Endothelial cell of umbilical vein (primary cell): ENCODE measurements around the gene MAMDC4. TPM values are rescaled to one million over a fixed set of nuclear protein-coding genes. Genes with fewer than 3 reads are reported as not detected.

ENCODE experiments used
- BruUV-seq: library from RNA; stranded (reverse); fragments of 400-500 nt; replicated peaks from 2 replicates; lab custom pipeline; 2021; lab: Mats Ljungman, UMichigan
- CTCF ChIA-PET: fragments of 300-600, 350-600 bp; sonication (Branson Sonifier 250); formaldehyde crosslinking; loops from one replicate; lab custom pipeline; 2021; ENCODE audit warnings: antibody characterized with exemption, inconsistent platforms; lab: Charles Lee
- POLR2A ChIA-PET: fragments of 300-600, 350-600 bp; sonication (Branson Sonifier 250); formaldehyde crosslinking; loops from one replicate; lab custom pipeline; 2021; ENCODE audit warnings: antibody characterized with exemption, inconsistent platforms; lab: Charles Lee
- DNase-seq: peaks from one replicate; pipeline ENCODE4 v3.0.0-alpha.2; 2011; ENCODE audit warnings: low read depth, low spot score
- FAIRE-seq: peaks from 2 replicates; lab custom pipeline; 2011; peaks lifted over from hg19 to GRCh38; lab: Jason Lieb, UNC
- H2AFZ ChIP-seq: 2 replicates; pipeline ENCODE4 v1.6.0; 2012; ENCODE audit warnings: low read depth, low read length, control low read depth, inconsistent platforms
- H3K27ac ChIP-seq: 2 replicates; pipeline ENCODE4 v1.5.1; 2011; ENCODE audit warnings: low read depth, mild to moderate bottlenecking, control low read depth, low read length, moderate library complexity; ENCODE audit not compliant: insufficient read depth
- H3K27me3 ChIP-seq, 2 experiments: 2 replicates each; pipeline versions ENCODE4 v1.6.0 to v1.6.1; 2011; ENCODE audit warnings: low read length in 2 of 2, mixed read lengths in 1 of 2; ENCODE audit not compliant: control insufficient read depth in 2 of 2, insufficient read depth in 2 of 2
- H3K36me3 ChIP-seq, 2 experiments: 2 replicates in 1 of 2; 3 replicates in 1 of 2; pipeline ENCODE4 v1.5.1; 2011; ENCODE audit warnings: low read length in 2 of 2, mild to moderate bottlenecking in 1 of 2, moderate library complexity in 1 of 2; ENCODE audit not compliant: control insufficient read depth in 2 of 2, insufficient read depth in 2 of 2; ENCODE audit errors: extremely low read depth in 1 of 2
- H3K4me1 ChIP-seq: 3 replicates; pipeline ENCODE4 v1.5.1; 2011; ENCODE audit warnings: mild to moderate bottlenecking, low read length; ENCODE audit not compliant: control insufficient read depth, insufficient read depth; ENCODE audit errors: extremely low read depth
- H3K4me2 ChIP-seq: 2 replicates; pipeline ENCODE4 v1.6.1; 2011; ENCODE audit warnings: low read length, control low read depth, mixed read lengths; ENCODE audit not compliant: insufficient read depth
- H3K4me3 ChIP-seq, 3 experiments: fragments of 200-600 bp in 1 of 3; sonication (generic), shearing (Covaris generic) in 1 of 3; replicated peaks in 1 of 3; 2 replicates each; pipeline ENCODE4 v1.5.1; 2011 to 2016; ENCODE audit warnings: control low read depth in 3 of 3, low read length in 3 of 3, mild to moderate bottlenecking in 2 of 3, inconsistent platforms in 1 of 3, low read depth in 1 of 3, moderate library complexity in 1 of 3; ENCODE audit not compliant: insufficient read depth in 1 of 3
- H3K79me2 ChIP-seq: 2 replicates; pipeline ENCODE4 v1.6.0; 2012; ENCODE audit warnings: low read length, inconsistent platforms; ENCODE audit not compliant: control insufficient read depth, insufficient read depth
- H3K9ac ChIP-seq: replicated peaks from 2 replicates; pipeline ENCODE3; 2011; ENCODE audit warnings: low read length, control low read depth; ENCODE audit not compliant: insufficient read depth; ENCODE audit errors: extremely low read depth
- H3K9me1 ChIP-seq: replicated peaks from 3 replicates; pipeline ENCODE4 v1.6.0; 2011; ENCODE audit warnings: mild to moderate bottlenecking, low read length; ENCODE audit not compliant: control insufficient read depth, insufficient read depth; ENCODE audit errors: extremely low read depth
- H3K9me3 ChIP-seq: replicated peaks from 2 replicates; pipeline ENCODE4 v1.5.1; 2012; ENCODE audit warnings: low read length, inconsistent platforms; ENCODE audit not compliant: control insufficient read depth, insufficient read depth
- H4K20me1 ChIP-seq: replicated peaks from 2 replicates; pipeline ENCODE3; 2011; ENCODE audit warnings: mild to moderate bottlenecking, low read length; ENCODE audit not compliant: control insufficient read depth, insufficient read depth; ENCODE audit errors: extremely low read depth
- CTCF ChIP-seq, 2 donors: IDR thresholded peaks; 1 replicate in 1 of 2; 2 replicates in 1 of 2; pipeline ENCODE4 v1.5.1; 2011; ENCODE audit warnings: low read length in 2 of 2, mild to moderate bottlenecking in 2 of 2, moderate library complexity in 2 of 2, control low read depth in 1 of 2, inconsistent platforms in 1 of 2, low read depth in 1 of 2; ENCODE audit not compliant: insufficient read depth in 1 of 2; ENCODE audit errors: extremely low read depth in 1 of 2
- EZH2 ChIP-seq: IDR thresholded peaks from 2 replicates; pipeline ENCODE4 v1.6.1; 2012; ENCODE audit warnings: borderline replicate concordance, low read depth, mild to moderate bottlenecking, moderate library complexity, low read length, inconsistent platforms; ENCODE audit not compliant: severe bottlenecking
- FOS ChIP-seq: IDR thresholded peaks from 2 replicates; pipeline ENCODE4 v1.6.1; 2011; ENCODE audit warnings: mild to moderate bottlenecking, low read length, moderate library complexity, borderline replicate concordance; ENCODE audit not compliant: insufficient read depth
- GATA2 ChIP-seq: IDR thresholded peaks from 2 replicates; pipeline ENCODE4 v1.7.0; 2011; ENCODE audit warnings: low read depth, mild to moderate bottlenecking, moderate library complexity, mixed read lengths, low read length; ENCODE audit not compliant: insufficient read length, insufficient read depth
- JUN ChIP-seq: IDR thresholded peaks from 2 replicates; pipeline ENCODE4 v1.6.1; 2011; ENCODE audit warnings: borderline replicate concordance, low read depth; ENCODE audit not compliant: insufficient read length, insufficient read depth
- MAX ChIP-seq: IDR thresholded peaks from 2 replicates; pipeline ENCODE4 v1.6.1; 2011; ENCODE audit not compliant: insufficient read depth, insufficient read length
- MYC ChIP-seq: IDR thresholded peaks from one replicate; pipeline ENCODE4 v1.6.1; 2011; ENCODE audit warnings: mild to moderate bottlenecking, low read depth, low read length
- POLR2A ChIP-seq: IDR thresholded peaks from 2 replicates; pipeline ENCODE4 v1.6.1; 2012; ENCODE audit warnings: low read depth, mild to moderate bottlenecking, control low read depth, low read length
- POLR2AphosphoS5 ChIP-seq: IDR thresholded peaks from 2 replicates; pipeline ENCODE4 v1.6.1; 2012; ENCODE audit warnings: low read depth, mild to moderate bottlenecking, control low read depth, low read length, moderate library complexity; ENCODE audit not compliant: insufficient read depth
- dilution Hi-C: fragments of 300-500 bp; cut with MboI; formaldehyde crosslinking; loops from one replicate; pipeline ENCODE4 v1.15.0; 2019; ENCODE audit warnings: low sequenced_read_pairs; ENCODE audit not compliant: extremely low pct_ligation_motif_present
- intact Hi-C: fragments of 100-400 bp; cut with micrococcal nuclease; formaldehyde crosslinking; loops from one replicate; pipeline ENCODE4 v1.10.0; 2022
- polyA plus RNA-seq, 4 experiments: library from polyadenylated mRNA; depleted of rRNA in 3 of 4; stranded (reverse) in 3 of 4; unstranded in 1 of 4; fragments of >200 nt; gene quantifications; 2 replicates each; pipeline versions ENCODE4 v1.2.1 to v1.2.3, GENCODE V29; 2011 to 2012; ENCODE audit warnings: missing spikeins in 1 of 4
- total RNA-seq: library from RNA; stranded (reverse); gene quantifications from 2 replicates; pipeline ENCODE4 v1.2.3, GENCODE V29; 2021

MAMDC4 gene
- total and polyA plus RNA-seq, 2 donors (not counting 3 experiments of a cell fraction or from before 2014, with no cell fraction given), result 3.6 to 7.2 TPM

- Histone ChIP-seq H2AFZ (no peak overlapping the region), H4K20me1 (no peaks in the 10 kb centered on the region), H3K4me1 (peaks cover 14% of the 10 kb centered on the region), H3K27me3 (no peaks in the 10 kb centered on the region), H3K4me2 (no peak overlapping the region), H3K4me3 (no peak overlapping the region), H3K9me3 (no peaks in the 10 kb centered on the region), H3K9ac (no peak overlapping the region), H3K79me2 (no peaks in the 10 kb centered on the region), H3K27ac (no peak overlapping the region), H3K36me3 (peaks cover 6 to 27% of the 10 kb centered on the region in 2 experiments), H3K9me1 (no peaks in the 10 kb centered on the region)
- no peak for FAIRE-seq
- intact Hi-C loops, result no loop called here
- dilution Hi-C loops, result no loop called here
- no TSS peak for BruUV-seq
- TF ChIP-seq FOS (no peak), GATA2 (no peak)
- no peak for DNase-seq
- CTCF ChIA-PET, result no interaction called here
- POLR2A ChIA-PET, result no interaction called here
Observed at GRCh38 chr9:136903041-136903554, 51.0 kb downstream of the MAMDC4 start.

- POLR2A ChIA-PET, result no interaction called here
- Histone ChIP-seq H3K9me1 (no peaks in the 10 kb centered on the region), H3K9me3 (no peaks in the 10 kb centered on the region), H3K9ac (no peak overlapping the region), H3K4me3 (no peak overlapping the region), H3K27me3 (no peaks in the 10 kb centered on the region), H3K36me3 (peaks cover 5 to 33% of the 10 kb centered on the region in 2 experiments), H3K4me1 (peaks cover 10% of the 10 kb centered on the region), H3K79me2 (no peaks in the 10 kb centered on the region), H3K4me2 (no peak overlapping the region), H4K20me1 (no peaks in the 10 kb centered on the region), H3K27ac (no peak overlapping the region), H2AFZ (no peak overlapping the region)
- intact Hi-C loops, result no loop called here
- CTCF ChIA-PET, result no interaction called here
- no peak for DNase-seq
- dilution Hi-C loops, result no loop called here
- FAIRE-seq, result no peak
- TF ChIP-seq MAX (no peak), GATA2 (no peak), FOS (no peak), EZH2 (no peak), JUN (no peak), POLR2AphosphoS5 (no peak), POLR2A (no peak), MYC (no peak), CTCF (IDR thresholded peaks at IDR 0.05; ENCODE audit: extremely low read depth in 1 of 2, insufficient read depth in 1 of 2, low read depth in 1 of 2, low read length in 2 of 2) (no peak)
- no TSS peak for BruUV-seq
Observed at GRCh38 chr9:136906266-136906665, 54.1 kb downstream of the MAMDC4 start.
